Kasumi-1 (cell line): ENCODE measurements around the gene VPS26C.

ENCODE experiments used
- DNase-seq, 2 experiments: peaks; one replicate each; lab custom pipeline; 2025; lab: John Stamatoyannopoulos, UW

VPS26C gene

DNA sequence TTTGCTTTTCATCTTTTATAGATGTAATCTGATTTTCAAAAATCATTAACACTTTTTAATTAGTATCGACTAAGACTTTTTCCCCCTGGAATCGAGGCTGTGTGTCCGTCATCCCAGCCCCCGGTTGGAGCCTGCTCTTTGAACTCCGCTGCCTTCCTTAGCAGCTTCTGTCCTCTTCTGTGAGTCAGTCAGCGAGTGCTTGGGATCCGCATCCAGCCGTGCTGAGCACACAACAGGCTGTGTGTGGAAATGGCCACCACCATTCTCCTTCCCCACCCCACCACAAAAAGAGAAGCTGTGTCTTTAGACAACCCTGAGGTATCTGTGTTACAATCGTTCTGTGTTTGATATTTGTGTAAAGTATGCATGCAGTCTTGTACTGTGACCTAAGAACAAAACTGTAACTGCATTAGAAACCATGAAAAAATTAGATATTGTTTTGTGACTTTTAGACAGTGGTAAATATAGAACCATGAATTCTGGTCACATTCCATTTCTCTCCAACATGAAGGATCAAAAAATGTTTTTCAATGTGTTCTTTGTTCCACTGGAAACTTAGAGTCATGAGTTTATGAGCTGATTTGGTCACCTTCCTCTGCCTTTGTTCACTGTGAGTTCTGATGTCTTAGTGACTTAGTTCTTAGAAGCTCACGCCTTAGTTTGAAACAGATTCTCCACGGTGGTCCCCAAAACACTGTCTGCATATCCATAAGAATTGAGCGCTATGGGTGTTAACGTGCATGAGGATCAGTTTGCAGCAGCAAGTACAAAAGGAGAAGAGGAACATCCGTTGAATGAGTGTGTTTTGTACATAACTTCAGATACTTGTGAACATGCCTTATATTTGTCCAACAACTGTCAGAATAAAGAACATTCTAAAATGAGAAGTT lies 64.7 kb downstream of the VPS26C start:
- DNase-seq = no peak

GRCh38 chr21:37200641-37201480 lies 66.3 kb downstream of the VPS26C start:
- no peak for DNase-seq

GRCh38 chr21:37199057-37199924 lies 67.8 kb downstream of the VPS26C start:
- no peak for DNase-seq

DNA sequence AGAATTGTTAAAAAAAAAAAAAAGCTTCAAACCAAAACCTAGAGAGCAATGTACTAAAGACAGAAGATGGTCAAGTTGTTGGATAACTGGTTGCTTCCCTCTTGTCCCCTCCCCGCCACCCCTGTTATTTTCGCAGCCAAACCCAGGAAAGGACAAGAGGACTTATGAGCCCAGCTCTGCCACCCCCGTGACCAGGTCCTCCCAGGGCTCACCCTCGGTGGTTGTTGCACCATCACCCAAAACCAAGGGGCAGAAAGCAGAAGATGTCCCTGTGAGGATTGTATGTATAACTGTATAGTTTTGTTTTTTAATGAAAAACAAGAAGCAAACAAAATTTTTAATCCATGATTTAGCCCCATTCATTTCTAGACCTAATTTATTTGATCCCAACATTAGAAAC lies 69.4 kb downstream of the VPS26C start:
- no peak for DNase-seq

DNA sequence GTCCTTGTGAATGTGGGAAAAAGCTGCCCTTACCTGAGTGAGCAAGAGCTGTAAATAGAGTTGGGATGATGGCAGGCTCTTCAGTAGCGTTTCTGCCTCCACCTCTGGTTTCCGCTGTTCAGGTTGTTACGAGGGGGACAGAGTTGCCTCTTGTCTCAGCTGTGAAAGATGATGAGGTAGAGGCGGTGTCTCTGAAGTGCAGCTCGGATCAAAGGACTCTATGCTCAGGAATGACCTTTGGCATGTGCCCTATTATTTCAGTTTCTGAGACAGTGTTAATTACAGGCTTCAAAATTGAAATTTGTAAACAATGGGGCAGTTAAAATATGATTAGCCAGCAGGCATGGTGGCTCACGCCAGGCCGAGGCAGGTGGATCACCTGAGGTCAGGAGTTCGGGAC lies 70.3 kb downstream of the VPS26C start:
- DNase-seq = no peak

DNA sequence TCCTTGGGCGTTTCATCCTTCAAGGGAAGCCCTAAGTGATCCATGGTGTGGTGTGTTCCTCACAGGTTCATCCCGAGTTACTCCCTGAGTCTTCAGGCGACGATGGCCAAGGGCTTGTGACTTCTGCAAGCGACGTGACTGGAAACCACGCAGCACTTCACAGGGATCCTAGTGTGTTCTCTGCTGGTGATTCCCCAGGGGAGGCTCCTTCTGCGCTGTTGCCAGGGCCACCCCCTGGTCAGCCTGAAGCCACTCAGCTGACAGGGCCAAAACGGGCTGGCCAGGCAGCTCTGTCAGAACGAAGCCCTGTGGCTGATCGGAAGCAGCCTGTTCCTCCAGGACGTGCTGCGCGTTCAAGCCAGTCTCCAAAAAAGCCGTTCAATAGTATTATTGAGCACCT lies 71.5 kb downstream of the VPS26C start:
- DNase-seq = no peak

DNA sequence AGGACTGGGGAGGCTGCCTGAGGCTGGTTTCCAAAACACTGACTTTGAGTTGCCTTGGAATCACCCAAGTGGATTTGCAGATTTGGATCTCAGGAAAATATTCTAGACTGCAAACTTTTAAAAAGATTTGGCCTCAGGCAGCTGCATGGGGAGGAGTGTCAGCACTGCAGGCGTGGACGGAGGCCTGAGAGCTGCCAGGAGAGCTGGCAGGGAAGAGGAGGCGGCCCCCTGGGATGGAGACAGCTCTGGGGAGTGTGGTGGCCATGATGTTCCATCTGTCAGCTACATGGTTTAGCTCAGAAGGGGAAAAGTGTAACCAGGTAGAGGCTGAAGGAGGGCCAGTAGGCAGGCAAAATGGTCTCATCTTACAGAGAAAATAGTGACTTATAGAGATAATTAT lies 72.1 kb downstream of the VPS26C start:
- DNase-seq = no peak

GRCh38 chr21:37193676-37194075 lies 73.5 kb downstream of the VPS26C start:
- no peak for DNase-seq

DNA sequence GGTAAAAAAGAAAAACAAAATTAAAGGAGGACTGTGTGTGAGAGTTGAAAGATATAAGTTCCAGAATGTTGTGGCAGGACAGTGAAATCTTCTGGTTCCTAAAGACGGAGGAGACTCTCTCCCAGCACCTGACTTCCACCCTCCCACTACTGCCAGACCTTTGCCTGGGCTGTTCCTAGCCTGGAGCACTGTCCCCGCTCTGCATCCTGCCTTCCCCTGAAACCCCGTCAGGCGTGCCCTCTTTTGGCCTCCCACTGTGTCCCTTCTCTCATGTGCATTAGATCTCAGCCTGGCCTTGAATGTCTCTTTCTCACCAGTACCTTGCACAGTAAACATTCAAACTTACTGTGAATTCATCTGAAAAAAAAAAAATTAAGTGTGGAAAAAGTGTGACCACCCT lies 74.1 kb downstream of the VPS26C start:
- no peak for DNase-seq

- no peak for DNase-seq
Measured at GRCh38 chr21:37192019-37192418, 75.1 kb downstream of the VPS26C start.

GRCh38 chr21:37188825-37189224 lies 78.3 kb downstream of the VPS26C start:
- no peak for DNase-seq

GRCh38 chr21:37186983-37187382 lies 80.2 kb downstream of the VPS26C start:
- DNase-seq = no peak

GRCh38 chr21:37184784-37185593 lies 82.1 kb downstream of the VPS26C start:
- no peak for DNase-seq

DNA sequence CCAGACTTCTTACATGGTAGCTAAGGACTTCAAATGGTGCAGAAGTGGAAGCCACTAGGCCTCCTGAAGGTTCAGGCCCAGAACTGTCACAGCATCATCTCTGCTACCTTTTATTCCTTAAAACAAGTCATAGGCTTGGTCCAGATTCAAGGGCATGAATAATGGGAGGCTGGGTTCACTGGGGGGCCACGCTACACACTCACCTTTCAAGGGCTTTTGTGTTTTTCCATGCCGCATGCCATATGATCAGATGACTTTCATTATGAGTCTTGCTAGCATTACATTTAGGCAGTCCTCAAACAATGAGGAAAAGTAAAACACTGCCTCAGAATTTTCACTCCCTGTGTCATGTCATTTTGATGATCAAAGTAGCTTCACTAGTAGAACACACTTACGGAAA lies 83.4 kb downstream of the VPS26C start:
- DNase-seq = no peak

DNA sequence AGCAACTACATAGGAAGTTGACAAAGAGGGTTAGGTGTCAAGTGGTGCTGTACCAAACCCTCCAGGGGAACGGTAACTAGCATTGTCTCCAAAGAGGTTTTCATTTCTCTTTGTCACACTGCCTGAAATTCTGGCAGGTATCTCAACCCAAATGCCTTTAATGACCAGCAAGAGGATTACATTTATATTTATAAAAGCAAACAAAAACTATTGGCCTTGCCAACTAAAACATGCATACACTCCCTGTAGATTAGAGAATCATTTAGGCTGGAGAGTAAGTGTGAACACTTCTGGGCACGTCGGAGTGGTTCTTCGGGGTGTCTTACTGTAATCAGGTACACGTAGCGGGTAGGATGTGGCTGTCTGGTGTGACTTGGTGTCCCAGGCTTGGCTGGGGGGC lies 84.9 kb downstream of the VPS26C start:
- DNase-seq = no peak

DNA sequence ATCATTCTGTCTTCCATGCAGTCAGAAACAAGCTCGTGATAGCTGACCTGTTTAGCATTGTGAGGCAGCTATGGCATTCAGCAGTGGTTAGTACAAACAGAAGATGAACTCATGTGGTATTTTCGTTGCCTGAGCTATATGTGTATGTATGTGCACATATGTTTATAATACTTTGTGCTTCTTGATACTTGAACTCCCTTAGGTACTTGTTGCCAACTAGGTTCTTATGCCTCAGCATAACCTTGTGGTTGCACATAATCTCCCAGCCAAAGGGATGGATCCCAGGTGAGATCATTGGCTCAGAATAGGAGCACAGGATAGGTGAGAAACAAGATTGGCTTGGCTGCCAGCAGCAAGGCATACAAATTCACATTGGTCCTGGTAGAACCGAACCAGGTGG lies 86.1 kb downstream of the VPS26C start:
- DNase-seq = no peak

- DNase-seq = no peak
Measured at GRCh38 chr21:37176716-37177115, 90.4 kb downstream of the VPS26C start.
